ENCODE results near the gene ZFR. TPM values are rescaled to one million over a fixed set of nuclear protein-coding genes. Genes with fewer than 3 reads are reported as not detected.

Gene ZFR
- polyA plus RNA-seq, 3 donors, result 29.8 to 81.8 (median 62.3) TPM

- Histone ChIP-seq H3K36me3 (replicated peaks in 1 of 2; ENCODE audit: control insufficient read depth in 1 of 2, insufficient read depth in 2 of 2, low read length in 2 of 2) (no peaks in the 10 kb centered on the region), H3K4me1 (ENCODE audit: control insufficient read depth in 1 of 2, insufficient read depth in 2 of 2, low read length in 2 of 2) (peaks cover 14% of the 10 kb centered on the region in 2 donors), H2AFZ (ENCODE audit: insufficient read depth, low read depth, low read length, poor library complexity, severe bottlenecking) (no peak overlapping the region), H3K27ac (ENCODE audit: low read depth in 1 of 2, low read length in 2 of 2) (no peak overlapping the region), H4K20me1 (ENCODE audit: insufficient read depth, low read length) (no peaks in the 10 kb centered on the region), H3K79me2 (ENCODE audit: insufficient read depth, low read length) (no peaks in the 10 kb centered on the region), H3K27me3 (ENCODE audit: control insufficient read depth in 2 of 2, insufficient read depth in 2 of 2, low read length in 2 of 2) (no peaks in the 10 kb centered on the region), H3K9me3 (replicated peaks in 1 of 2; ENCODE audit: control insufficient read depth in 1 of 2, insufficient read depth in 1 of 2, low read length in 2 of 2) (no peaks in the 10 kb centered on the region), H3K9ac (ENCODE audit: insufficient read depth, low read length, poor library complexity, severe bottlenecking) (no peak overlapping the region), H3K4me2 (replicated peaks; ENCODE audit: extremely low read depth, low read length, poor library complexity, severe bottlenecking) (no peak overlapping the region), H3K4me3 (replicated peaks in 1 of 3; ENCODE audit: low read depth in 2 of 3, low read length in 3 of 3) (no peak overlapping the region)
- no CpG with 5 or more reads among the region's 1 CpG for WGBS (ENCODE audit: insufficient coverage)
- no peak overlapping the region for H3K4me3 Mint-ChIP-seq
- H3K4me1 Mint-ChIP-seq, result peaks cover 12% of the 10 kb centered on the region
- TF ChIP-seq CTCF (IDR thresholded peaks at IDR 0.05), result no peak
- DNase-seq, result no peak
- intact Hi-C loops (cut with micrococcal nuclease), result no loop called here
- H3K27me3 Mint-ChIP-seq (ENCODE audit: low read depth in 3 of 3), result peaks cover 0 to 5% (median 3%) of the 10 kb centered on the region in 3 donors
- H3K27ac Mint-ChIP-seq, result no peak overlapping the region
- peaks cover 0 to 2% of the 10 kb centered on the region in 2 donors for H3K36me3 Mint-ChIP-seq
- H3K9me3 Mint-ChIP-seq, result no peaks in the 10 kb centered on the region
Observed at GRCh38 chr5:32450952-32451351, 6.4 kb upstream of the ZFR start.

- no peak overlapping the region for H3K4me2 ChIP-seq (replicated peaks; ENCODE audit: extremely low read depth, low read length, poor library complexity, severe bottlenecking)
- DNase-seq, result no peak
- H3K9ac ChIP-seq (ENCODE audit: insufficient read depth, low read length, poor library complexity, severe bottlenecking), result no peak overlapping the region
- H4K20me1 ChIP-seq (ENCODE audit: insufficient read depth, low read length), result no peaks in the 10 kb centered on the region
- H3K36me3 ChIP-seq (replicated peaks in 1 of 2; ENCODE audit: control insufficient read depth in 1 of 2, insufficient read depth in 2 of 2, low read length in 2 of 2), result no peaks in the 10 kb centered on the region
- WGBS (ENCODE audit: insufficient coverage), result no CpG with 5 or more reads among the region's 2 CpGs
- Mint-ChIP-seq H3K4me1 (peaks cover 23% of the 10 kb centered on the region), H3K4me3 (no peak overlapping the region), H3K27me3 (ENCODE audit: low read depth in 3 of 3) (peaks cover 2 to 7% (median 5%) of the 10 kb centered on the region in 3 donors), H3K9me3 (peaks cover 0 to 5% (median 0%) of the 10 kb centered on the region in 7 donors), H3K27ac (no peak overlapping the region), H3K36me3 (peaks cover 0 to 8% of the 10 kb centered on the region in 2 donors)
- no peak for TF ChIP-seq CTCF (IDR thresholded peaks at IDR 0.05)
- H3K79me2 ChIP-seq (ENCODE audit: insufficient read depth, low read length), result peaks cover 5% of the 10 kb centered on the region
- intact Hi-C loops (cut with micrococcal nuclease), result loop anchor here (5.0 to 10.0 kb wide), 4 partner anchors 52 to 274 kb away; partner anchors contain the start of gene GOLPH3 (in 1 of the 2)
- H2AFZ ChIP-seq (ENCODE audit: insufficient read depth, low read depth, low read length, poor library complexity, severe bottlenecking), result no peak overlapping the region
- peaks cover 0 to 3% of the 10 kb centered on the region in 2 donors for H3K9me3 ChIP-seq (replicated peaks in 1 of 2; ENCODE audit: control insufficient read depth in 1 of 2, insufficient read depth in 1 of 2, low read length in 2 of 2)
- no peak overlapping the region for H3K4me3 ChIP-seq (replicated peaks in 1 of 3; ENCODE audit: low read depth in 2 of 3, low read length in 3 of 3)
- H3K27ac ChIP-seq (ENCODE audit: low read depth in 1 of 2, low read length in 2 of 2), result no peak overlapping the region
- peaks cover 27 to 30% of the 10 kb centered on the region in 2 donors for H3K4me1 ChIP-seq (ENCODE audit: control insufficient read depth in 1 of 2, insufficient read depth in 2 of 2, low read length in 2 of 2)
- H3K27me3 ChIP-seq (ENCODE audit: control insufficient read depth in 2 of 2, insufficient read depth in 2 of 2, low read length in 2 of 2), result no peaks in the 10 kb centered on the region
Observed at GRCh38 chr5:32449262-32449661, 4.7 kb upstream of the ZFR start.

Data from CD14-positive monocyte (primary cell).